ENCODE results near the gene TMEM31. TPM values are rescaled to one million over a fixed set of nuclear protein-coding genes. Genes with fewer than 3 reads are reported as not detected.

Gene TMEM31
- total and polyA plus RNA-seq, 2 donors from 2014 or later: 0.38 TPM; not detected in 1

GRCh38 chrX:103681443-103681842, 29.3 kb upstream of the TMEM31 start:
- no peak overlapping the region for H3K27ac ChIP-seq (ENCODE audit: low read depth in 2 of 2, low read length in 2 of 2)
- H3K4me3 ChIP-seq (ENCODE audit: low read length in 3 of 3): no peak overlapping the region
- H3K36me3 ChIP-seq (ENCODE audit: control insufficient read depth in 2 of 3, insufficient read depth in 3 of 3, low read length in 3 of 3): peaks cover 7 to 26% (median 16%) of the 10 kb centered on the region in 3 donors
- H3K9ac ChIP-seq (ENCODE audit: low read length in 3 of 3): no peak overlapping the region
- FAIRE-seq (peak; percentile 59), DNase-seq (no peak)
- no peaks in the 10 kb centered on the region for H3K4me1 ChIP-seq (ENCODE audit: control insufficient read depth in 2 of 3, insufficient read depth in 2 of 3, low read depth in 1 of 3, low read length in 3 of 3)
- H3K27me3 ChIP-seq (ENCODE audit: control insufficient read depth, insufficient read depth, low read length): no peaks in the 10 kb centered on the region
- intact Hi-C loops (cut with DNase I): no loop called here
- H3K9me3 ChIP-seq (ENCODE audit: control insufficient read depth in 2 of 3, insufficient read depth in 1 of 3, low read length in 3 of 3): no peaks in the 10 kb centered on the region
- TF ChIP-seq CTCF (IDR thresholded peaks at IDR 0.05; ENCODE audit: borderline replicate concordance, extremely low read depth, insufficient read depth): no peak

- TF ChIP-seq CTCF (IDR thresholded peaks at IDR 0.05; ENCODE audit: borderline replicate concordance, extremely low read depth, insufficient read depth): no peak
- no peaks in the 10 kb centered on the region for H3K4me1 ChIP-seq (ENCODE audit: control insufficient read depth in 2 of 3, insufficient read depth in 2 of 3, low read depth in 1 of 3, low read length in 3 of 3)
- DNase-seq (no peak), FAIRE-seq (no peak)
- H3K27ac ChIP-seq (ENCODE audit: low read depth in 2 of 2, low read length in 2 of 2): no peak overlapping the region
- peaks cover 0 to 12% (median 4%) of the 10 kb centered on the region in 3 donors for H3K36me3 ChIP-seq (ENCODE audit: control insufficient read depth in 2 of 3, insufficient read depth in 3 of 3, low read length in 3 of 3)
- H3K9me3 ChIP-seq (ENCODE audit: control insufficient read depth in 2 of 3, insufficient read depth in 1 of 3, low read length in 3 of 3): no peaks in the 10 kb centered on the region
- H3K9ac ChIP-seq (ENCODE audit: low read length in 3 of 3): peak overlapping the region; percentile 60 to 96 (median 88)
- intact Hi-C loops (cut with DNase I): no loop called here
- H3K27me3 ChIP-seq (ENCODE audit: control insufficient read depth, insufficient read depth, low read length): no peaks in the 10 kb centered on the region
- peak overlapping the region; percentile 92 to 96 (median 93) for H3K4me3 ChIP-seq (ENCODE audit: low read length in 3 of 3)
These were observed 25.3 kb upstream of the TMEM31 start for GRCh38 chrX:103685396-103685795.

GRCh38 chrX:103686199-103687072, 24.3 kb upstream of the TMEM31 start, which contains the start of gene MORF4L2:
MORF4L2 (minus strand) TSS chrX:103686699; CDS start chrX:103677027, 9,672 bp downstream.
- H3K4me1 ChIP-seq (ENCODE audit: control insufficient read depth in 2 of 3, insufficient read depth in 2 of 3, low read depth in 1 of 3, low read length in 3 of 3): no peaks in the 10 kb centered on the region
- H3K9me3 ChIP-seq (ENCODE audit: control insufficient read depth in 2 of 3, insufficient read depth in 1 of 3, low read length in 3 of 3): no peaks in the 10 kb centered on the region
- H3K27ac ChIP-seq (ENCODE audit: low read depth in 2 of 2, low read length in 2 of 2): peak within 1 kb of the TSS; percentile 99 to 100
- no peak for TF ChIP-seq CTCF (IDR thresholded peaks at IDR 0.05; ENCODE audit: borderline replicate concordance, extremely low read depth, insufficient read depth)
- H3K27me3 ChIP-seq (ENCODE audit: control insufficient read depth, insufficient read depth, low read length): no peaks in the 10 kb centered on the region
- peak within 1 kb of the TSS; percentile 92 to 96 (median 93) for H3K4me3 ChIP-seq (ENCODE audit: low read length in 3 of 3)
- peak; percentile 99 for FAIRE-seq
- peaks cover 0 to 6% (median 2%) of the 10 kb centered on the region in 3 donors for H3K36me3 ChIP-seq (ENCODE audit: control insufficient read depth in 2 of 3, insufficient read depth in 3 of 3, low read length in 3 of 3)
- H3K9ac ChIP-seq (ENCODE audit: low read length in 3 of 3): peak within 1 kb of the TSS; percentile 95 to 100 (median 96)
- intact Hi-C loops (cut with DNase I): no loop called here
- DNase-seq: peak; percentile 96 to 98 (median 96)

All from kidney (tissue), 14 donors.